ENCODE measurements around the gene HAUS6.
"Not testable (repeated sequence)": the region's sequence is repeated elsewhere in the genome, so short reads cannot be mapped to it uniquely, and the experiment has no call there.

Gene HAUS6

DNA sequence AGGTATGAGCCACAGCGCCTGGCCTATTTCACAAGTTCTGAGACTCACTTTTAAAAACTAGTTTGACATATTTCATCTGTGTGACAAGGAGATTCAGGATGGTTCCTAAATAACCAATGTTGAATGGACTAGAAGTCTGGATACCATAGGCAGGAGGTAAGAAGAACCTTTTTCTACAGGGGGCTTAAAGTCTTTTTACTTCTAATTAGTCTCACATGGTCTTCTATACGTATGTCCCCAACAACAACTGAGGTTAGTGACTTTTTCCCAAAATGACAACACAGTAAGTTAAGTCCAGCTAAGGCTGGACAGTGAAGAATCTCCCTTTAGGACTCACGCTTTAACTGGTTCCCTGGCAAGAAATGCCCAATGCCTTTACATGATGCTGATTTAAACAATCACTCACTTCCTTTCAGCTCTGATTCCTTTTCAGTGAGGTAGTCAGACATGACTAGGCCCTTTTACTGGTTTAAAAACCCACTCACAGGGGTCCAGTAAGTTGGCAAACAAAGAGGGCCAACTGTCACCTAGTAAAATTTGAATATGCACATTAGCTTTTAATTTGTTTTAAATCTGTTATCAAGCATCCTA lies 12.1 kb upstream of the HAUS6 start:
- TF ChIP-seq POLR2AphosphoS5 (IDR thresholded peaks at IDR 0.05; ENCODE audit: low read depth) (no peak), GABPA (IDR thresholded peaks at IDR 0.05; ENCODE audit: low read depth) (no peak), SPI1 (IDR thresholded peaks at IDR 0.05; ENCODE audit: borderline replicate concordance, low read depth) (no peak)
- TF ChIP-seq, protein P1, sequence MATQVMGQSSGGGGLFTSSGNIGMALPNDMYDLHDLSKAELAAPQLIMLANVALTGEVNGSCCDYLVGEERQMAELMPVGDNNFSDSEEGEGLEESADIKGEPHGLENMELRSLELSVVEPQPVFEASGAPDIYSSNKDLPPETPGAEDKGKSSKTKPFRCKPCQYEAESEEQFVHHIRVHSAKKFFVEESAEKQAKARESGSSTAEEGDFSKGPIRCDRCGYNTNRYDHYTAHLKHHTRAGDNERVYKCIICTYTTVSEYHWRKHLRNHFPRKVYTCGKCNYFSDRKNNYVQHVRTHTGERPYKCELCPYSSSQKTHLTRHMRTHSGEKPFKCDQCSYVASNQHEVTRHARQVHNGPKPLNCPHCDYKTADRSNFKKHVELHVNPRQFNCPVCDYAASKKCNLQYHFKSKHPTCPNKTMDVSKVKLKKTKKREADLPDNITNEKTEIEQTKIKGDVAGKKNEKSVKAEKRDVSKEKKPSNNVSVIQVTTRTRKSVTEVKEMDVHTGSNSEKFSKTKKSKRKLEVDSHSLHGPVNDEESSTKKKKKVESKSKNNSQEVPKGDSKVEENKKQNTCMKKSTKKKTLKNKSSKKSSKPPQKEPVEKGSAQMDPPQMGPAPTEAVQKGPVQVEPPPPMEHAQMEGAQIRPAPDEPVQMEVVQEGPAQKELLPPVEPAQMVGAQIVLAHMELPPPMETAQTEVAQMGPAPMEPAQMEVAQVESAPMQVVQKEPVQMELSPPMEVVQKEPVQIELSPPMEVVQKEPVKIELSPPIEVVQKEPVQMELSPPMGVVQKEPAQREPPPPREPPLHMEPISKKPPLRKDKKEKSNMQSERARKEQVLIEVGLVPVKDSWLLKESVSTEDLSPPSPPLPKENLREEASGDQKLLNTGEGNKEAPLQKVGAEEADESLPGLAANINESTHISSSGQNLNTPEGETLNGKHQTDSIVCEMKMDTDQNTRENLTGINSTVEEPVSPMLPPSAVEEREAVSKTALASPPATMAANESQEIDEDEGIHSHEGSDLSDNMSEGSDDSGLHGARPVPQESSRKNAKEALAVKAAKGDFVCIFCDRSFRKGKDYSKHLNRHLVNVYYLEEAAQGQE (IDR thresholded peaks at IDR 0.05; ENCODE audit: insufficient replicate concordance, low read depth), result no peak
- TF ChIP-seq, protein P2, sequence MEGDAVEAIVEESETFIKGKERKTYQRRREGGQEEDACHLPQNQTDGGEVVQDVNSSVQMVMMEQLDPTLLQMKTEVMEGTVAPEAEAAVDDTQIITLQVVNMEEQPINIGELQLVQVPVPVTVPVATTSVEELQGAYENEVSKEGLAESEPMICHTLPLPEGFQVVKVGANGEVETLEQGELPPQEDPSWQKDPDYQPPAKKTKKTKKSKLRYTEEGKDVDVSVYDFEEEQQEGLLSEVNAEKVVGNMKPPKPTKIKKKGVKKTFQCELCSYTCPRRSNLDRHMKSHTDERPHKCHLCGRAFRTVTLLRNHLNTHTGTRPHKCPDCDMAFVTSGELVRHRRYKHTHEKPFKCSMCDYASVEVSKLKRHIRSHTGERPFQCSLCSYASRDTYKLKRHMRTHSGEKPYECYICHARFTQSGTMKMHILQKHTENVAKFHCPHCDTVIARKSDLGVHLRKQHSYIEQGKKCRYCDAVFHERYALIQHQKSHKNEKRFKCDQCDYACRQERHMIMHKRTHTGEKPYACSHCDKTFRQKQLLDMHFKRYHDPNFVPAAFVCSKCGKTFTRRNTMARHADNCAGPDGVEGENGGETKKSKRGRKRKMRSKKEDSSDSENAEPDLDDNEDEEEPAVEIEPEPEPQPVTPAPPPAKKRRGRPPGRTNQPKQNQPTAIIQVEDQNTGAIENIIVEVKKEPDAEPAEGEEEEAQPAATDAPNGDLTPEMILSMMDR (IDR thresholded peaks at IDR 0.05; ENCODE audit: insufficient read depth, low read length), result no peak
- Histone ChIP-seq H3K4me3 (replicated peaks; ENCODE audit: insufficient read depth, low read length) (no peak overlapping the region), H3K27ac (replicated peaks) (no peak overlapping the region), H3K27me3 (ENCODE audit: insufficient read depth, poor library complexity, severe bottlenecking) (no peaks in the 10 kb centered on the region)
- no peak for DNase-seq (ENCODE audit: low read depth in 1 of 2, low spot score in 1 of 2)

DNA sequence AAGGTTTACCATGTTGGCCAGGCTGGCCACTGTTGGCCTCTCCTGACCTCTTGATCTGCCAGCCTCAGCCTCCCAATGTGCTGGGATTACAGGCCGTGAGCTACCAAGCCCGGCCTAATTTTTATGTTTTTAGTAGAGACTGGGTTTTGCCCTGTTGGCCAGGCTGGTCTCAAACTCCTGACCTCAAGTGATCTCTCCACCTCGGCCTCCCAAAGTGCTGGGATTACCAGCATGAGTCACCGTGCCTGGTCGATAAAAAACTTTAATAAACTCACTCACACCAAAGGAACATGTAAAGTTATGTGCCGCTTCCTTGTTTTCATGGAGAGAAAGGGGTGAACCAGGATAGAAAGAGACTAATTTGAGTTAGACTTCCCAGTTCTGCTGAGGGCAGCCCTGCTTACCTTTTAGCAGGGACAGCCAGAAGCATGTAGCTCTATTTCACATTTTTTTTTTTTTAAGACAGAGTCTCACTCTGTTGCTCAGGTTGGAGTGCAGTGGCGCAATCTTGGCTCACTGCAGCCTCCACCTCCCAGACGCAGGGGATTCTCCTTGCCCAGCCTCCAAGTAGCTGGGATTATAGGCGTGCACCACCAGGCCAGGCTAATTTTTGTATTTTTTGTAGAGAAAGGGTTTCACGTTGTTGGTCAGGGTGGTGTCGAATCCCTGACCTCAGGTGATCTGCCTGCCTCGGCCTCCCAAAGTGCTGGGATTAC lies 11.4 kb upstream of the HAUS6 start:
- DNase-seq (ENCODE audit: low read depth in 1 of 2, low spot score in 1 of 2), result no peak
- TF ChIP-seq, protein P2 (IDR thresholded peaks at IDR 0.05; ENCODE audit: insufficient read depth, low read length), result no peak
- TF ChIP-seq GABPA (IDR thresholded peaks at IDR 0.05; ENCODE audit: low read depth), result no peak
- no peak for TF ChIP-seq POLR2AphosphoS5 (IDR thresholded peaks at IDR 0.05; ENCODE audit: low read depth)
- TF ChIP-seq, protein P1 (IDR thresholded peaks at IDR 0.05; ENCODE audit: insufficient replicate concordance, low read depth), result no peak
- TF ChIP-seq SPI1 (IDR thresholded peaks at IDR 0.05; ENCODE audit: borderline replicate concordance, low read depth), result no peak
- H3K4me3 ChIP-seq (replicated peaks; ENCODE audit: insufficient read depth, low read length), result no peak overlapping the region
- no peak overlapping the region for H3K27ac ChIP-seq (replicated peaks)
- no peaks in the 10 kb centered on the region for H3K27me3 ChIP-seq (ENCODE audit: insufficient read depth, poor library complexity, severe bottlenecking)

DNA sequence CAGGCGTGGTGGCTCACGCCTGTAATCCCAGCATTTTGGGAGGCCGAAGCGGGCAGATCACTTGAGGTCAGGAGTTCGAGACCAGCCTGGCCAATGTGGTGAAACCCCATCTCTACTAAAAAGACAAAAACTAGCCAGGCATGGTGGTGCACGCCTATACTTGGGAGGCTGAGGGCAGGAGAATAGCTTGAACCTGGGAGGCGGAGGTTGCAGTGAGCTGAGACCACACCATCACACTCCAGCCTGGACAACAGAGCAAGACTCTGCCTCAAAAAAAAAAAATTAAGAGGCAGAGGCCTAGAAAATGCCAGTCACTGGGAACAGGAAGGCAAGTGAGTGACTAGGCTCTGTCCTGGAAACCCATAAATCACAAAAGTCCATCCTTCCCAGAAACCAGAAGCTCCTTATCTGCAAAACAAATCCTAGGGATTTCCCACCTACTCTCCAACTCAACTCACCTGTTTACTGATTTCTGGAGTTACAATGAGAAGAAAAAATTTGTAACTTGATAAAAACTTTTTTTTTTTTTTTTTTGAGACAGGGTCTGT lies 10.4 kb upstream of the HAUS6 start:
- H3K27me3 ChIP-seq (ENCODE audit: insufficient read depth, poor library complexity, severe bottlenecking); H3K4me3 ChIP-seq (replicated peaks; ENCODE audit: insufficient read depth, low read length); H3K27ac ChIP-seq (replicated peaks); DNase-seq (ENCODE audit: low read depth in 1 of 2, low spot score in 1 of 2): not testable (repeated sequence)

DNA sequence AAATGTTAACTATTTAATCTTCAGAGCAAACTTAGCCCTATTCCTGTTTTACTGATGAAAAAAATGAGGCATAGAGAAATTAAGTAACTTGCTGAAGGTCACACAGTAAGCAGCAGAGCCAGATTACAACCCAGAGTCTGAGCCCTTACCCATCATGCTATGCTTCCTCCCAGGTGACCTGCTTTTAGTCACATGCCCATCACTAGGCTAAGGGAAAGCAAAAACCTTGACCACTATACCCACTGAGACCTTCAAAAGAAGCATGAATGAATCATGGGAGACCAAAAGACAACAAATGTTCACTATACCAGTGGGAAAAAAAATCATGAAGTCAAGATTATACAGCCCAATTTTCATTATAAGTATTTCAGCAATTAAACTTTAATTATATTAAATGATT lies 5.3 kb upstream of the HAUS6 start:
- no peak overlapping the region for H3K27ac ChIP-seq (replicated peaks)
- no peak for DNase-seq (ENCODE audit: low read depth in 1 of 2, low spot score in 1 of 2)
- TF ChIP-seq, protein P2 (IDR thresholded peaks at IDR 0.05; ENCODE audit: insufficient read depth, low read length), result no peak
- TF ChIP-seq, protein P1 (IDR thresholded peaks at IDR 0.05; ENCODE audit: insufficient replicate concordance, low read depth), result no peak
- TF ChIP-seq GABPA (IDR thresholded peaks at IDR 0.05; ENCODE audit: low read depth), result no peak
- no peak for TF ChIP-seq POLR2AphosphoS5 (IDR thresholded peaks at IDR 0.05; ENCODE audit: low read depth)
- TF ChIP-seq SPI1 (IDR thresholded peaks at IDR 0.05; ENCODE audit: borderline replicate concordance, low read depth), result no peak
- H3K27me3 ChIP-seq (ENCODE audit: insufficient read depth, poor library complexity, severe bottlenecking), result no peaks in the 10 kb centered on the region
- H3K4me3 ChIP-seq (replicated peaks; ENCODE audit: insufficient read depth, low read length), result no peak overlapping the region
